ENCODE results near the gene CREB1. TPM values are rescaled to one million over a fixed set of nuclear protein-coding genes. Genes with fewer than 3 reads are reported as not detected.

The CREB1 gene
- total and polyA plus RNA-seq, 2 donors (not counting 1 experiment from before 2014, with no cell fraction given): 37.7 to 47.4 TPM

GRCh38 chr2:207525296-207525695 lies 4.5 kb upstream of the CREB1 start:
- Histone ChIP-seq H3K4me2 (ENCODE audit: extremely low read depth, insufficient read depth, low read length) (no peak overlapping the region), H3K27me3 (ENCODE audit: control insufficient read depth, insufficient read depth, low read length) (no peaks in the 10 kb centered on the region), H3K36me3 (ENCODE audit: control insufficient read depth, insufficient read depth, low read length) (no peaks in the 10 kb centered on the region), H3K4me3 (replicated peaks in 1 of 4; ENCODE audit: control extremely low read depth in 1 of 4, insufficient read depth in 1 of 4, low read depth in 3 of 4, low read length in 4 of 4) (no peak overlapping the region), H3K4me1 (ENCODE audit: control insufficient read depth, extremely low read depth, insufficient read depth, low read length) (no peaks in the 10 kb centered on the region), H3K27ac (ENCODE audit: insufficient read depth, low read length) (no peak overlapping the region), H4K20me1 (ENCODE audit: control insufficient read depth, extremely low read depth, insufficient read depth, low read length) (no peaks in the 10 kb centered on the region), H3K79me2 (ENCODE audit: control insufficient read depth, insufficient read depth, low read length) (no peaks in the 10 kb centered on the region), H2AFZ (ENCODE audit: low read length) (no peak overlapping the region), H3K9me3 (ENCODE audit: control insufficient read depth, insufficient read depth, low read depth, low read length) (no peaks in the 10 kb centered on the region), H3K9ac (ENCODE audit: insufficient read depth, low read length) (no peak overlapping the region)
- DNase-seq (ENCODE audit: low read depth in 2 of 2): no peak
- TF ChIP-seq CTCF (conservative IDR thresholded peaks at IDR 0.05 in 1 of 2, IDR thresholded peaks at IDR 0.05 in 1 of 2; ENCODE audit: low read depth in 1 of 2, low read length in 2 of 2) (no peak), EZH2 (IDR thresholded peaks at IDR 0.05; ENCODE audit: low read length, missing control alignments) (no peak)

- Histone ChIP-seq H3K27me3 (ENCODE audit: control insufficient read depth, insufficient read depth, low read length) (no peaks in the 10 kb centered on the region), H4K20me1 (ENCODE audit: control insufficient read depth, extremely low read depth, insufficient read depth, low read length) (no peaks in the 10 kb centered on the region), H3K27ac (ENCODE audit: insufficient read depth, low read length) (peak overlapping the region; percentile 92), H3K36me3 (ENCODE audit: control insufficient read depth, insufficient read depth, low read length) (no peaks in the 10 kb centered on the region), H2AFZ (ENCODE audit: low read length) (peak overlapping the region; percentile 58), H3K4me3 (replicated peaks in 1 of 4; ENCODE audit: control extremely low read depth in 1 of 4, insufficient read depth in 1 of 4, low read depth in 3 of 4, low read length in 4 of 4) (peak overlapping the region; percentile 64 to 79 (median 70)), H3K79me2 (ENCODE audit: control insufficient read depth, insufficient read depth, low read length) (peaks cover 34% of the 10 kb centered on the region), H3K4me1 (ENCODE audit: control insufficient read depth, extremely low read depth, insufficient read depth, low read length) (no peaks in the 10 kb centered on the region), H3K4me2 (ENCODE audit: extremely low read depth, insufficient read depth, low read length) (peak overlapping the region; percentile 98), H3K9ac (ENCODE audit: insufficient read depth, low read length) (peak overlapping the region; percentile 92), H3K9me3 (ENCODE audit: control insufficient read depth, insufficient read depth, low read depth, low read length) (no peaks in the 10 kb centered on the region)
- peak; percentile 21 to 32 for TF ChIP-seq CTCF (conservative IDR thresholded peaks at IDR 0.05 in 1 of 2, IDR thresholded peaks at IDR 0.05 in 1 of 2; ENCODE audit: low read depth in 1 of 2, low read length in 2 of 2)
- no peak for TF ChIP-seq EZH2 (IDR thresholded peaks at IDR 0.05; ENCODE audit: low read length, missing control alignments)
- peak; percentile 26 to 44 for DNase-seq (ENCODE audit: low read depth in 2 of 2)
Measured at GRCh38 chr2:207528980-207529329, 807 bp upstream of the CREB1 start.

GRCh38 chr2:207530160-207531031 lies 634 bp downstream of the CREB1 start:
- no peak overlapping the region for H2AFZ ChIP-seq (ENCODE audit: low read length)
- TF ChIP-seq CTCF (conservative IDR thresholded peaks at IDR 0.05 in 1 of 2, IDR thresholded peaks at IDR 0.05 in 1 of 2; ENCODE audit: low read depth in 1 of 2, low read length in 2 of 2) (no peak), EZH2 (IDR thresholded peaks at IDR 0.05; ENCODE audit: low read length, missing control alignments) (no peak)

More at GRCh38 chr2:207530160-207531031, 634 bp downstream of the CREB1 start:
- peak; percentile 25 to 49 for DNase-seq (ENCODE audit: low read depth in 2 of 2)
- no peaks in the 10 kb centered on the region for H3K9me3 ChIP-seq (ENCODE audit: control insufficient read depth, insufficient read depth, low read depth, low read length)
- H3K9ac ChIP-seq (ENCODE audit: insufficient read depth, low read length): peak overlapping the region; percentile 90
- peak overlapping the region; percentile 88 for H3K27ac ChIP-seq (ENCODE audit: insufficient read depth, low read length)
- no peak overlapping the region for H3K4me2 ChIP-seq (ENCODE audit: extremely low read depth, insufficient read depth, low read length)
- H3K27me3 ChIP-seq (ENCODE audit: control insufficient read depth, insufficient read depth, low read length): no peaks in the 10 kb centered on the region
- no peaks in the 10 kb centered on the region for H4K20me1 ChIP-seq (ENCODE audit: control insufficient read depth, extremely low read depth, insufficient read depth, low read length)
- H3K79me2 ChIP-seq (ENCODE audit: control insufficient read depth, insufficient read depth, low read length): peaks cover 49% of the 10 kb centered on the region
- H3K4me3 ChIP-seq (replicated peaks in 1 of 4; ENCODE audit: control extremely low read depth in 1 of 4, insufficient read depth in 1 of 4, low read depth in 3 of 4, low read length in 4 of 4): peak overlapping the region; percentile 63 to 90 (median 82)
- H3K4me1 ChIP-seq (ENCODE audit: control insufficient read depth, extremely low read depth, insufficient read depth, low read length): no peaks in the 10 kb centered on the region
- no peaks in the 10 kb centered on the region for H3K36me3 ChIP-seq (ENCODE audit: control insufficient read depth, insufficient read depth, low read length)
